ENCODE measurements around the gene TUBA8. TPM values are rescaled to one million over a fixed set of nuclear protein-coding genes. Genes with fewer than 3 reads are reported as not detected.
"Not testable (repeated sequence)": the region's sequence is repeated elsewhere in the genome, so short reads cannot be mapped to it uniquely, and the experiment has no call there.

Gene TUBA8
- total RNA-seq, 1 donor: 0.72 TPM

GRCh38 chr22:18071968-18072310, 38.7 kb upstream of the TUBA8 start:
- TF ChIP-seq CTCF (IDR thresholded peaks at IDR 0.05; ENCODE audit: insufficient read depth, low read length): no peak
- no peak overlapping the region for H3K4me3 ChIP-seq (ENCODE audit: low read depth, low read length)
- no peak for DNase-seq (ENCODE audit: low read depth)

- no peak for DNase-seq (ENCODE audit: low read depth)
- no peak overlapping the region for H3K4me3 ChIP-seq (ENCODE audit: low read depth, low read length)
- TF ChIP-seq CTCF (IDR thresholded peaks at IDR 0.05; ENCODE audit: insufficient read depth, low read length): no peak
These were observed 37.1 kb upstream of the TUBA8 start for GRCh38 chr22:18073467-18073866.

- H3K4me3 ChIP-seq (ENCODE audit: low read depth, low read length); DNase-seq (ENCODE audit: low read depth): not testable (repeated sequence)
These were observed 36.7 kb upstream of the TUBA8 start for GRCh38 chr22:18073927-18074326.

- no peak for TF ChIP-seq CTCF (IDR thresholded peaks at IDR 0.05; ENCODE audit: insufficient read depth, low read length)
- no peak overlapping the region for H3K4me3 ChIP-seq (ENCODE audit: low read depth, low read length)
- DNase-seq (ENCODE audit: low read depth): no peak
These were observed 35.4 kb upstream of the TUBA8 start for GRCh38 chr22:18075101-18075719.

- TF ChIP-seq CTCF (IDR thresholded peaks at IDR 0.05; ENCODE audit: insufficient read depth, low read length): peak; percentile 83
- peak overlapping the region; percentile 33 for H3K4me3 ChIP-seq (ENCODE audit: low read depth, low read length)
- peak; percentile 97 for DNase-seq (ENCODE audit: low read depth)
These were observed 34.7 kb upstream of the TUBA8 start for GRCh38 chr22:18075720-18076497.

GRCh38 chr22:18077087-18077638, 33.4 kb upstream of the TUBA8 start:
- H3K4me3 ChIP-seq (ENCODE audit: low read depth, low read length): peak overlapping the region; percentile 99
- TF ChIP-seq CTCF (IDR thresholded peaks at IDR 0.05; ENCODE audit: insufficient read depth, low read length): no peak
- DNase-seq (ENCODE audit: low read depth): no peak

GRCh38 chr22:18077639-18078328, 32.8 kb upstream of the TUBA8 start, which contains the start of gene PEX26:
Gene PEX26, plus strand, starts transcription at chr22:18077990. Its CDS starts 387 bp downstream, at chr22:18078377.
- peak; percentile 95 for DNase-seq (ENCODE audit: low read depth)
- peak within 1 kb of the TSS; percentile 99 for H3K4me3 ChIP-seq (ENCODE audit: low read depth, low read length)
- no peak for TF ChIP-seq CTCF (IDR thresholded peaks at IDR 0.05; ENCODE audit: insufficient read depth, low read length)
